H1 (cell line): Measurements from ENCODE around the gene EVC2. TPM values are rescaled to one million over a fixed set of nuclear protein-coding genes. Genes with fewer than 3 reads are reported as not detected.

Source experiments
- ASH2L ChIP-seq: fragments of 200-600, 300-600 bp; sonication (generic); IDR thresholded peaks from one replicate; pipeline ENCODE4 v1.7.1; 2017; ENCODE audit warnings: low read length
- BRCA1 ChIP-seq: IDR thresholded peaks from 2 replicates; pipeline ENCODE4 v1.6.1; 2012; ENCODE audit warnings: low read depth, low read length, improper control_type of control experiment
- CHD7 ChIP-seq: fragments of 300-600 bp; sonication (generic); IDR thresholded peaks from 2 replicates; pipeline ENCODE4 v1.7.1; 2012; ENCODE audit warnings: low read length, moderate library complexity, mild to moderate bottlenecking, inconsistent platforms; ENCODE audit not compliant: insufficient replicate concordance
- CTCF ChIP-seq, 3 experiments: IDR thresholded peaks; 1 replicate in 2 of 3; 2 replicates in 1 of 3; pipeline versions ENCODE4 v1.5.1 to v1.6.1; 2011; ENCODE audit warnings: low read length in 3 of 3, mild to moderate bottlenecking in 3 of 3, inconsistent platforms in 2 of 3, low read depth in 1 of 3, moderate library complexity in 1 of 3; ENCODE audit not compliant: insufficient read depth in 1 of 3; ENCODE audit errors: control extremely low read depth in 1 of 3
- POU5F1 ChIP-seq: IDR thresholded peaks from 2 replicates; pipeline ENCODE4 v1.6.1; 2011; ENCODE audit warnings: low read depth, mild to moderate bottlenecking, low read length, moderate library complexity
- SAP30 ChIP-seq: fragments of 300-600 bp; sonication (generic); IDR thresholded peaks from 2 replicates; pipeline ENCODE4 v1.7.1; 2012; ENCODE audit warnings: low read length, moderate library complexity, mild to moderate bottlenecking, inconsistent platforms; ENCODE audit not compliant: insufficient read depth, insufficient replicate concordance
- SP1 ChIP-seq: IDR thresholded peaks from 2 replicates; pipeline ENCODE4 v1.6.1; 2011; ENCODE audit warnings: low read depth, low read length
- TBP ChIP-seq: IDR thresholded peaks from 2 replicates; pipeline ENCODE4 v1.6.1; 2011; ENCODE audit warnings: low read depth, low read length, improper control_type of control experiment
- polyA plus RNA-seq, 7 experiments: library from polyadenylated mRNA; depleted of rRNA in 3 of 7; stranded (reverse) in 5 of 7; unstranded in 2 of 7; fragments of >200 nt in 5 of 7; fragments of 200-250 nt in 2 of 7; gene quantifications; 1 replicate in 5 of 7; 2 replicates in 1 of 7; 4 replicates in 1 of 7; pipeline versions ENCODE4 v1.2.1 to v1.2.3, GENCODE V29; 2011 to 2013; ENCODE audit warnings: missing spikeins in 2 of 7, mixed read lengths in 2 of 7
- total RNA-seq: library from RNA; stranded (reverse); fragmentation: NEBNext Ultra II Directional; extraction: Animal tissue kit (Norgen Biotek cat#: 25700); gene quantifications from 2 replicates; pipeline ENCODE4 v1.2.1, GENCODE V29; 2021

EVC2 gene
- total and polyA plus RNA-seq, 2 of the 8 experiments (the other 6 are each of a cell fraction or from before 2014, with no cell fraction given) = 0.73 to 5.9 TPM

- TF ChIP-seq CHD7 (no peak), POU5F1 (no peak), SP1 (no peak), BRCA1 (no peak), SAP30 (no peak), TBP (no peak), ASH2L (no peak), CTCF (IDR thresholded peaks at IDR 0.05; ENCODE audit: control extremely low read depth in 1 of 3, insufficient read depth in 1 of 3, low read depth in 1 of 3, low read length in 3 of 3) (no peak)
Observed at GRCh38 chr4:5638316-5638715, 70.0 kb downstream of the EVC2 start (continued).
